ENCODE data around the gene SLC35C1.
"Not testable (repeated sequence)": the region's sequence is repeated elsewhere in the genome, so short reads cannot be mapped to it uniquely, and the experiment has no call there.

The SLC35C1 gene

GRCh38 chr11:45839204-45839603, 34.3 kb downstream of the SLC35C1 start:
- intact Hi-C loops (cut with DNase I): no loop called here
- peak in 1 of 10 donors; percentile 34 for DNase-seq

- not testable (repeated sequence) for DNase-seq
- intact Hi-C loops (cut with DNase I): loop anchor here (10.0 kb wide), 1 partner anchor 55 kb away; no protein-coding TSS in a partner anchor
Observed at GRCh38 chr11:45840251-45840650, 35.3 kb downstream of the SLC35C1 start.

- DNase-seq: peak; percentile 76 to 98 (median 88)
- intact Hi-C loops (cut with DNase I): loop anchor here (10.0 kb wide), 1 partner anchor 51 kb away; no protein-coding TSS in a partner anchor
Observed at GRCh38 chr11:45843158-45843924, 38.4 kb downstream of the SLC35C1 start.

GRCh38 chr11:45844822-45845578, 40.1 kb downstream of the SLC35C1 start:
- no peak for DNase-seq
- intact Hi-C loops (cut with DNase I): loop anchor here (5.0 to 10.0 kb wide), 2 partner anchors 38 to 50 kb away; partner anchors contain the start of gene SLC35C1

GRCh38 chr11:45846174-45846675, 41.3 kb downstream of the SLC35C1 start:
- peak in 1 of 10 donors; percentile 42 for DNase-seq
- intact Hi-C loops (cut with DNase I): loop anchor here (5.0 to 10.0 kb wide), 2 partner anchors 39 to 49 kb away; partner anchors contain the start of gene SLC35C1

GRCh38 chr11:45846974-45847910, 42.3 kb downstream of the SLC35C1 start, which contains the start of gene CRY2:
Gene CRY2 (plus strand): TSS chr11:45847475. CDS start chr11:45847491, 16 bp downstream.
- intact Hi-C loops (cut with DNase I): loop anchor here (5.0 to 10.0 kb wide), 2 partner anchors 40 to 48 kb away; partner anchors contain the start of gene SLC35C1
- peak; percentile 99 to 100 (median 100) for DNase-seq

- DNase-seq: peak in 6 of 10 donors; percentile 29 to 90 (median 60)
- intact Hi-C loops (cut with DNase I): loop anchor here (5.0 to 10.0 kb wide), 2 partner anchors 41 to 47 kb away; partner anchors contain the start of gene SLC35C1
Observed at GRCh38 chr11:45847911-45848316, 43.0 kb downstream of the SLC35C1 start.

- DNase-seq: peak in 1 of 10 donors; percentile 54
- intact Hi-C loops (cut with DNase I): loop anchor here (5.0 to 10.0 kb wide), 2 partner anchors 41 to 46 kb away; partner anchors contain the start of gene SLC35C1
Observed at GRCh38 chr11:45848654-45849081, 43.7 kb downstream of the SLC35C1 start.

- DNase-seq: no peak
- intact Hi-C loops (cut with DNase I): no loop called here
Observed at GRCh38 chr11:45850446-45850845, 45.5 kb downstream of the SLC35C1 start.

GRCh38 chr11:45851228-45851627, 46.3 kb downstream of the SLC35C1 start:
- intact Hi-C loops (cut with DNase I): no loop called here
- DNase-seq: no peak

GRCh38 chr11:45852018-45852711, 47.2 kb downstream of the SLC35C1 start:
- DNase-seq: no peak
- intact Hi-C loops (cut with DNase I): no loop called here

- DNase-seq: no peak
Observed at GRCh38 chr11:45852712-45853101, 47.8 kb downstream of the SLC35C1 start.

GRCh38 chr11:45853332-45854219, 48.6 kb downstream of the SLC35C1 start:
- intact Hi-C loops (cut with DNase I): no loop called here

More at GRCh38 chr11:45852712-45853101, 47.8 kb downstream of the SLC35C1 start:
- intact Hi-C loops (cut with DNase I): no loop called here

GRCh38 chr11:45855308-45855707, 50.4 kb downstream of the SLC35C1 start:
- no peak for DNase-seq
- intact Hi-C loops (cut with DNase I): no loop called here

More at GRCh38 chr11:45853332-45854219, 48.6 kb downstream of the SLC35C1 start:
- peak in 8 of 10 donors; percentile 35 to 90 (median 57) for DNase-seq

GRCh38 chr11:45856044-45856468, 51.1 kb downstream of the SLC35C1 start:
- no peak for DNase-seq
- intact Hi-C loops (cut with DNase I): no loop called here

- intact Hi-C loops (cut with DNase I): no loop called here
- peak in 3 of 10 donors; percentile 40 to 86 (median 44) for DNase-seq
Observed at GRCh38 chr11:45857961-45858474, 53.1 kb downstream of the SLC35C1 start.

- intact Hi-C loops (cut with DNase I): no loop called here
- no peak for DNase-seq
Observed at GRCh38 chr11:45858751-45859398, 53.9 kb downstream of the SLC35C1 start.

Data from posterior cingulate gyrus (tissue), 11 donors.